ENCODE measurements around the gene NHSL2.

The NHSL2 gene

GRCh38 chrX:72011734-72012133 lies 101.1 kb downstream of the NHSL2 start:
- TF ChIP-seq, protein P1, sequence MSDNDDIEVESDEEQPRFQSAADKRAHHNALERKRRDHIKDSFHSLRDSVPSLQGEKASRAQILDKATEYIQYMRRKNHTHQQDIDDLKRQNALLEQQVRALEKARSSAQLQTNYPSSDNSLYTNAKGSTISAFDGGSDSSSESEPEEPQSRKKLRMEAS (IDR thresholded peaks at IDR 0.05; ENCODE audit: low read depth, low read length): no peak
- no peak for TF ChIP-seq CTCF (IDR thresholded peaks at IDR 0.05; ENCODE audit: low read depth, low read length)
- no peak for TF ChIP-seq MYC (IDR thresholded peaks at IDR 0.05; ENCODE audit: low read depth, low read length)
- TF ChIP-seq POLR2A (IDR thresholded peaks at IDR 0.05; ENCODE audit: extremely low read depth, insufficient read length): no peak
- H3K4me3 ChIP-seq (ENCODE audit: low read depth, low read length): no peak overlapping the region
- DNase-seq (ENCODE audit: low read depth): no peak

DNA sequence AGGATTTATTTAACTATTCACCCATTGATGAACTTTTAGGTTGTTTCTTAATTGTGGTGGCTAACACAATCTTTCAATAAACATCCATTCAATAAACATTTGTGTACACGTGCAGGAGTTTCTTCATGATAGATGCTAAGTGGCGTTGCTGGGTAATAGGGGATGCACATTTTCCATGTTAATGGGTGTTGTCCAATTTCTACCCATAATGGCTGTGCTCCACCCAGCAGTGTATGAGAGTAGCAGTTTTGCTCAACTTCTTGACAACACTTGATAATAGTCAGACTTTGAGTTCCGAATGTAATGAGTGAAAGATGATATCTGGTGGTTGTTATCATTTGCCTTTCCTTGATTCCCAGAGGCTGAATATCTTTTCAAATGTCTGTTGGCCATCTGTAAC lies 104.7 kb downstream of the NHSL2 start:
- TF ChIP-seq POLR2A (IDR thresholded peaks at IDR 0.05; ENCODE audit: extremely low read depth, insufficient read length): no peak
- TF ChIP-seq, protein P1 (IDR thresholded peaks at IDR 0.05; ENCODE audit: low read depth, low read length): no peak
- no peak for TF ChIP-seq CTCF (IDR thresholded peaks at IDR 0.05; ENCODE audit: low read depth, low read length)
- no peak for TF ChIP-seq MYC (IDR thresholded peaks at IDR 0.05; ENCODE audit: low read depth, low read length)
- no peak for DNase-seq (ENCODE audit: low read depth)

DNA sequence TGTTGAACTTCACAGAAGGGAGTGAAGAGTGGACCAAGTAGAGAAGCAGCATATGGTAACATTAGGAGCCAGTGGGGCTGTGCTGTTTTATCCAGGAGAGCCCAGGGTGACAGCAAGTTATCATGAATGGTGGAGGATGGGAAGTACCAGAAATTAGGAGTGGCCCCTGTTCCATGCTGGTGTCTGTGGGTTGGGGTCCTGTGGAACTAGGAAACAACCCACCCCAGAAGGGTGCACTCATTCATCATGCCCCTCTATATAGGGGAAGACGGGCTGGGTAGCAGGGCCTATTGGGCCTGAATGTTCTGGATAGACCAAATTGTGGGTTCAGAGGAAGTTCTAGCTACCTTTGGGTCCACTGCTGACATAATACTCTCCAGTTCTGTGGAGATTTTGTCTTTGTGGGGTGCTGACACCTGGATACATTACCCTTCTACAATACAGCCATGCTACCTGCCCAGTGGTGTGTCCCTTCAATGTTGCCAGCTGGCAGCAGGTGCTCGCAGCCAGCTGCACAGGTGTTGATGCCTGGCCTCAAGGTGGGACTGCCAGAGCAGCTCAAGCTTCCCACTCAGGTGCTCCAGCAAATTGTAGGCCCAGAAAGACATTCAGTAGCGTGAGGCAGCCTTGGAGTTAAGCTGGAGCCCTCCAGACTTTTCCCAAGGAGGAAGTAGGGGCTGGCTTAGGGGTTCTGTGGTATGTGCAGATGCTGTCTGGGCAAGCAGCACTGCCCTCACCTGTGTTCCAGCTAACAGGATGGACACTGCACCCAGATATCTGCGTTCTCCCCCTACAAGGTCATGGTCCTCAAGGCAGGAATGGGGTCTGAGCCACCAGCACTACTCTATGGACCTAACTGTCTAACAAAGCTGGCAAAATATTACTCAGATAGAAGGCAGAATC lies 106.5 kb downstream of the NHSL2 start:
- DNase-seq (ENCODE audit: low read depth): no peak
- TF ChIP-seq MYC (IDR thresholded peaks at IDR 0.05; ENCODE audit: low read depth, low read length) (no peak), POLR2A (IDR thresholded peaks at IDR 0.05; ENCODE audit: extremely low read depth, insufficient read length) (no peak), CTCF (IDR thresholded peaks at IDR 0.05; ENCODE audit: low read depth, low read length) (no peak)
- TF ChIP-seq, protein P1 (IDR thresholded peaks at IDR 0.05; ENCODE audit: low read depth, low read length): no peak
- H3K4me3 ChIP-seq (ENCODE audit: low read depth, low read length): no peak overlapping the region

More for the DNA sequence above, 104.7 kb downstream of the NHSL2 start:
- H3K4me3 ChIP-seq (ENCODE audit: low read depth, low read length): no peak overlapping the region

DNA sequence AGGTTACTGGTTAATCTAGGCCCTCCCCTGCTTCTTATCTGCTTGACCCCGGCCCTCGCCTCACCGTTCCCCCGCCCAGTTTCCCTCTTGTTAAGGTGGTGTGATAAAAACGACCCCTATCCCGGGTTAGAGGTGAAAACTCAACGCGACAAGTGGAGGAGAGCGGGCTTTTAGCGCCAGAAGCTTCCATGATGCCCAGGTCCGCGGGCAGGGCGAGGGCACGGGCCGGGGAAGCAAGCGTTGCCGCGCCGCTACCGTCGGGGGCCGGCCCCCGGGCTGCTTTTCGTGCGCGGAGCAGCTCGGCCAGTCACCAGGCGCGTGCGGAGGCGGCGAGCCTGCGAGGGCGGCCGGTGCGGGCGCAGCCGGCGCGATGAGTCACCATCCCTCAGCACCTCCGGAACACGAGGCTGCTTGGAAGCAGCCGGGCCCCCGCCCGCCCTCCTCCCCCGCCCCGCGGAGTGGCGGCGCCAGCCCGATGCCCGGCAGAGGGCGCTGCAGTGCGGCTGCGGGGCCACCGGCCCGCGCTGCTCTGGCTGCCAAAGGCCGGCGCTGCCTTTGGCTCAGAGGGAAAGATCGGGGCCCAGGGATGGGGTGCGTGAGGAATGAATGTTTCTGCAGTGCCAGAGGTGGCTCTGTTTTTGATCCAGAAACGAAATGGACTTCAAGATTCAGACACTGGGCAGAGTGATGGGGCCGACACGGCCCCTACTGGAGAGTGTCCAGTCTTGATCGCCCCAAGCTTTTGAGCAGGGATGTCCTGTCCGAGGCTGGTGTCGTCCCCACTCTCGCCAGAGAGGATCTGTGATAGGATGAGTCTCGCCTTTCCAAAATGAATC lies 107.8 kb downstream of the NHSL2 start:
- H3K4me3 ChIP-seq (ENCODE audit: low read depth, low read length): no peak overlapping the region
- TF ChIP-seq, protein P1 (IDR thresholded peaks at IDR 0.05; ENCODE audit: low read depth, low read length): peak; percentile 82
- TF ChIP-seq MYC (IDR thresholded peaks at IDR 0.05; ENCODE audit: low read depth, low read length) (peak; percentile 81), POLR2A (IDR thresholded peaks at IDR 0.05; ENCODE audit: extremely low read depth, insufficient read length) (no peak), CTCF (IDR thresholded peaks at IDR 0.05; ENCODE audit: low read depth, low read length) (peak; percentile 36)
- peak; percentile 92 for DNase-seq (ENCODE audit: low read depth)

- no peak for DNase-seq (ENCODE audit: low read depth)
- TF ChIP-seq CTCF (IDR thresholded peaks at IDR 0.05; ENCODE audit: low read depth, low read length) (no peak), POLR2A (IDR thresholded peaks at IDR 0.05; ENCODE audit: extremely low read depth, insufficient read length) (no peak), MYC (IDR thresholded peaks at IDR 0.05; ENCODE audit: low read depth, low read length) (no peak)
- TF ChIP-seq, protein P1 (IDR thresholded peaks at IDR 0.05; ENCODE audit: low read depth, low read length): no peak
- H3K4me3 ChIP-seq (ENCODE audit: low read depth, low read length): no peak overlapping the region
These were observed 108.8 kb downstream of the NHSL2 start for GRCh38 chrX:72019487-72019886.

Measured in NB4 (cell line).